Uterus (tissue), 4 donors: Measurements from ENCODE around the gene C1QL1. TPM values are rescaled to one million over a fixed set of nuclear protein-coding genes. Genes with fewer than 3 reads are reported as not detected.

Source experiments
- DNase-seq, 2 donors: peaks; one replicate each; pipeline ENCODE4 v3.0.0-alpha.2; 2019 to 2020
- H3K27ac ChIP-seq, 2 donors: fragments of 200-600 bp; sonication (generic); 1 replicate in 1 of 2; 2 replicates in 1 of 2; pipeline ENCODE4 v1.5.1; 2016 to 2018
- H3K27me3 ChIP-seq, 2 donors: fragments of 200-600 bp; sonication (generic); one replicate each; pipeline ENCODE4 v1.5.1; 2018 to 2019; ENCODE audit warnings: control low read depth in 1 of 2
- H3K36me3 ChIP-seq, 2 donors: fragments of 200-600 bp; sonication (generic); one replicate each; pipeline ENCODE4 v1.5.1; 2019; ENCODE audit warnings: control low read depth in 1 of 2
- H3K4me1 ChIP-seq, 2 donors: fragments of 200-600 bp; sonication (generic); one replicate each; pipeline ENCODE4 v1.5.1; 2018 to 2019; ENCODE audit warnings: control low read depth in 1 of 2
- H3K4me3 ChIP-seq, 2 donors: fragments of 200-600 bp; sonication (generic); 1 replicate in 1 of 2; 2 replicates in 1 of 2; pipeline ENCODE4 v1.5.1; 2018 to 2019; ENCODE audit warnings: mild to moderate bottlenecking in 1 of 2
- H3K9me3 ChIP-seq, 2 donors: fragments of 200-600 bp; sonication (generic); one replicate each; pipeline ENCODE4 v1.5.1; 2019; ENCODE audit warnings: control low read depth in 1 of 2
- POLR2A ChIP-seq, 2 donors: fragments of 450-650 bp; IDR thresholded peaks; one replicate each; pipeline ENCODE4 v1.6.1; 2016; ENCODE audit warnings: antibody characterized with exemption in 2 of 2, mild to moderate bottlenecking in 1 of 2, moderate library complexity in 1 of 2
- intact Hi-C: fragments of 100-400 bp; cut with DNase I; formaldehyde crosslinking; loops from one replicate; pipeline ENCODE4 v1.15.1; 2023; ENCODE audit warnings: low total_unique reads
- total RNA-seq, 4 donors: library from RNA; depleted of rRNA in 3 of 4; stranded (reverse); fragments of >200 nt in 3 of 4; gene quantifications; one replicate each; pipeline versions ENCODE4 v1.1.0 to v1.2.4, GENCODE V29; 2014 to 2023
- TF ChIP-seq, protein P1 (sequence below), 4 experiments: fragments of 200-600 bp in 2 of 4; fragments of 450-650 bp in 2 of 4; sonication (generic) in 2 of 4; IDR thresholded peaks; one replicate each; pipeline ENCODE4 v1.5.1; 2016 to 2019; ENCODE audit warnings: antibody characterized with exemption in 4 of 4, mild to moderate bottlenecking in 2 of 4, moderate library complexity in 1 of 4
- donor health status: DM: yes; HTN: yes; CAD: no.

C1QL1 gene
- total RNA-seq, 4 donors from 2014 or later, result 0.51 to 20.3 (median 3.3) TPM; not detected in 1

GRCh38 chr17:44917456-44917855 lies 50.6 kb downstream of the C1QL1 start:
- H3K27ac ChIP-seq, result no peak overlapping the region
- no peak overlapping the region for H3K4me3 ChIP-seq
- intact Hi-C loops, result loop anchor here (10.0 kb wide), 1 partner anchor 177 kb away; no protein-coding TSS in a partner anchor
- no peaks in the 10 kb centered on the region for H3K4me1 ChIP-seq
- H3K36me3 ChIP-seq, result no peaks in the 10 kb centered on the region
- H3K27me3 ChIP-seq, result no peaks in the 10 kb centered on the region
- TF ChIP-seq POLR2A (IDR thresholded peaks at IDR 0.05), result no peak
- TF ChIP-seq, protein P1, sequence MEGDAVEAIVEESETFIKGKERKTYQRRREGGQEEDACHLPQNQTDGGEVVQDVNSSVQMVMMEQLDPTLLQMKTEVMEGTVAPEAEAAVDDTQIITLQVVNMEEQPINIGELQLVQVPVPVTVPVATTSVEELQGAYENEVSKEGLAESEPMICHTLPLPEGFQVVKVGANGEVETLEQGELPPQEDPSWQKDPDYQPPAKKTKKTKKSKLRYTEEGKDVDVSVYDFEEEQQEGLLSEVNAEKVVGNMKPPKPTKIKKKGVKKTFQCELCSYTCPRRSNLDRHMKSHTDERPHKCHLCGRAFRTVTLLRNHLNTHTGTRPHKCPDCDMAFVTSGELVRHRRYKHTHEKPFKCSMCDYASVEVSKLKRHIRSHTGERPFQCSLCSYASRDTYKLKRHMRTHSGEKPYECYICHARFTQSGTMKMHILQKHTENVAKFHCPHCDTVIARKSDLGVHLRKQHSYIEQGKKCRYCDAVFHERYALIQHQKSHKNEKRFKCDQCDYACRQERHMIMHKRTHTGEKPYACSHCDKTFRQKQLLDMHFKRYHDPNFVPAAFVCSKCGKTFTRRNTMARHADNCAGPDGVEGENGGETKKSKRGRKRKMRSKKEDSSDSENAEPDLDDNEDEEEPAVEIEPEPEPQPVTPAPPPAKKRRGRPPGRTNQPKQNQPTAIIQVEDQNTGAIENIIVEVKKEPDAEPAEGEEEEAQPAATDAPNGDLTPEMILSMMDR (IDR thresholded peaks at IDR 0.05), result no peak
- no peak for DNase-seq
- H3K9me3 ChIP-seq, result no peaks in the 10 kb centered on the region

DNA sequence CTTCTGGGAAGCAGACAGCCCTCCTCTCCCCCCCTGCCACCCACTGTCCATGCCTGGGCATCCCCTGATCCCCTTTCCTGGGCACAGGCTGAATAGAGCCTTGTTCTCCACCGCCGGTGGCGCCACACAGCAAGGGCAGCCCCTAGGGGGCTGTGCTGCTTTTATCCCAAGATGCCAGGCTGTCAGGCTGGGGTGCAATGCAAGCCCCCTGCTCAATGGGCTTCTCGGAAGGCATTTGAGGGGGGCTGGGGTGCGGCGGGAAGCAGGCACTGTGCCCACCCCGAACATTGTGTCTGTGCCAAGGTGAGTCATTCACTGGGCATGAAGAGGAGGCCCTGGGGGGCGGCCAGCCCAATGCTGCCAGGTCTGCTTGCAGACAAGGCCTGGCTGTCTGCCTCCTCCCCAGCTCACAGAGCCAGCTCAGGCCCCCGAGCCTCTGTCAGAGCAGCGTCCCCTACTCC lies 51.3 kb downstream of the C1QL1 start:
- no peaks in the 10 kb centered on the region for H3K4me1 ChIP-seq
- no peaks in the 10 kb centered on the region for H3K36me3 ChIP-seq
- no peaks in the 10 kb centered on the region for H3K27me3 ChIP-seq
- H3K9me3 ChIP-seq, result no peaks in the 10 kb centered on the region
- intact Hi-C loops, result loop anchor here (10.0 kb wide), 1 partner anchor 178 kb away; no protein-coding TSS in a partner anchor
- TF ChIP-seq POLR2A (IDR thresholded peaks at IDR 0.05), result no peak
- TF ChIP-seq, protein P1 (IDR thresholded peaks at IDR 0.05), result no peak
- H3K4me3 ChIP-seq, result no peak overlapping the region
- peak overlapping the region; percentile 26 to 55 for H3K27ac ChIP-seq
- DNase-seq, result peak; percentile 53 to 54

- H3K27ac ChIP-seq, result peak overlapping the region; percentile 26 to 55
- H3K36me3 ChIP-seq, result no peaks in the 10 kb centered on the region
- no peaks in the 10 kb centered on the region for H3K27me3 ChIP-seq
- intact Hi-C loops, result loop anchor here (10.0 kb wide), 1 partner anchor 179 kb away; no protein-coding TSS in a partner anchor
- TF ChIP-seq, protein P1 (IDR thresholded peaks at IDR 0.05), result no peak
- no peak for TF ChIP-seq POLR2A (IDR thresholded peaks at IDR 0.05)
- DNase-seq, result no peak
- peaks cover 0 to 4% of the 10 kb centered on the region in 2 donors for H3K4me1 ChIP-seq
- no peaks in the 10 kb centered on the region for H3K9me3 ChIP-seq
- no peak overlapping the region for H3K4me3 ChIP-seq
These were observed 52.0 kb downstream of the C1QL1 start for GRCh38 chr17:44915862-44916780.

GRCh38 chr17:44915321-44915726 lies 52.8 kb downstream of the C1QL1 start, which contains the start of gene GFAP:
GFAP (minus strand) TSS chr17:44915500; CDS start chr17:44915486, 14 bp downstream.
- intact Hi-C loops, result loop anchor here (10.0 kb wide), 1 partner anchor 179 kb away; no protein-coding TSS in a partner anchor
- Histone ChIP-seq H3K27ac (peak within 1 kb of the TSS; percentile 26 to 55), H3K4me3 (no peak within 1 kb of the TSS), H3K9me3 (no peaks in the 10 kb centered on the region), H3K36me3 (no peaks in the 10 kb centered on the region), H3K4me1 (peaks cover 0 to 4% of the 10 kb centered on the region in 2 donors), H3K27me3 (no peaks in the 10 kb centered on the region)
- DNase-seq, result no peak
- TF ChIP-seq POLR2A (IDR thresholded peaks at IDR 0.05), result no peak
- TF ChIP-seq, protein P1 (IDR thresholded peaks at IDR 0.05), result no peak
